GM12878 (cell line): Measurements from ENCODE around the gene GALNT11. TPM values are rescaled to one million over a fixed set of nuclear protein-coding genes. Genes with fewer than 3 reads are reported as not detected.

Experiments
- ATAC-seq: fragments of 200-7000 bp; cut with Tn5 transposase; 3 replicates; pipeline ENCODE4 v1.9.1; 2020; ENCODE audit warnings: mild to moderate bottlenecking, moderate library complexity
- BruUV-seq: library from RNA; stranded (reverse); fragments of 400-500 nt; replicated peaks from 2 replicates; lab custom pipeline; 2021; lab: Mats Ljungman, UMichigan
- CTCF ChIA-PET: fragments of 300-600 bp; sonication (Branson Sonifier 250); formaldehyde crosslinking; extraction: SDS; loops from one replicate; lab custom pipeline; 2021; ENCODE audit warnings: inconsistent platforms; lab: Yijun Ruan, JAX
- POLR2A ChIA-PET: fragments of 350-600 bp; formaldehyde crosslinking; extraction: SDS; loops from one replicate; lab custom pipeline; 2021; ENCODE audit warnings: inconsistent platforms; lab: Charles Lee
- RAD21 ChIA-PET: fragments of 300-600 bp; sonication (Branson Sonifier 250); formaldehyde crosslinking; loops from one replicate; lab custom pipeline; 2023; ENCODE audit warnings: antibody characterized with exemption; ENCODE audit not compliant: unreplicated experiment; lab: Charles Lee
- SMC1A ChIA-PET: fragments of 300-600 bp; sonication (Branson Sonifier 250); formaldehyde crosslinking; loops from one replicate; lab custom pipeline; 2023; ENCODE audit not compliant: unreplicated experiment, uncharacterized antibody; lab: Charles Lee
- DNase-seq: peaks from one replicate; pipeline ENCODE4 v3.0.0-alpha.2; 2011; ENCODE audit warnings: low read depth, low spot score
- FAIRE-seq: peaks from 3 replicates; lab custom pipeline; 2011; peaks lifted over from hg19 to GRCh38; lab: Jason Lieb, UNC
- H2AFZ ChIP-seq: 2 replicates; pipeline ENCODE4 v1.6.0; 2011; ENCODE audit warnings: low read depth, low read length, control low read depth; ENCODE audit not compliant: control insufficient read depth
- H3K27ac ChIP-seq: 2 replicates; pipeline ENCODE4 v1.5.1; 2011; ENCODE audit warnings: control low read depth; ENCODE audit not compliant: control insufficient read depth, insufficient read depth
- H3K27me3 ChIP-seq, 2 experiments: replicated peaks in 1 of 2; 2 replicates each; pipeline versions ENCODE4 v1.6.0 to v1.6.1; 2011; ENCODE audit warnings: low read length in 1 of 2; ENCODE audit not compliant: control insufficient read depth in 2 of 2, insufficient read depth in 2 of 2
- H3K36me3 ChIP-seq, 2 experiments: 2 replicates each; pipeline ENCODE4 v1.5.1; 2011; ENCODE audit warnings: low read length in 1 of 2; ENCODE audit not compliant: control insufficient read depth in 2 of 2, insufficient read depth in 2 of 2
- H3K4me1 ChIP-seq: 2 replicates; pipeline ENCODE4 v1.6.1; 2011; ENCODE audit warnings: mild to moderate bottlenecking, low read length, moderate library complexity, mixed read lengths; ENCODE audit not compliant: control insufficient read depth, insufficient read depth
- H3K4me2 ChIP-seq: 2 replicates; pipeline ENCODE4 v1.6.0; 2011; ENCODE audit warnings: control low read depth; ENCODE audit not compliant: control insufficient read depth, insufficient read depth
- H3K4me3 ChIP-seq: fragments of 200-600 bp; sonication (generic); 2 replicates; pipeline ENCODE4 v1.5.1; 2016
- H3K79me2 ChIP-seq: 2 replicates; pipeline ENCODE4 v1.6.0; 2011; ENCODE audit warnings: low read length; ENCODE audit not compliant: control insufficient read depth, insufficient read depth
- H3K9ac ChIP-seq: 2 replicates; pipeline ENCODE4 v1.8.0; 2011; ENCODE audit warnings: low read length, control low read depth, mixed read lengths; ENCODE audit not compliant: control insufficient read depth, insufficient read depth
- H3K9me3 ChIP-seq: replicated peaks from 3 replicates; pipeline ENCODE4 v1.5.1; 2011; ENCODE audit warnings: mild to moderate bottlenecking, low read length; ENCODE audit not compliant: control insufficient read depth, insufficient read depth
- H4K20me1 ChIP-seq: 2 replicates; pipeline ENCODE4 v1.6.0; 2011; ENCODE audit not compliant: control insufficient read depth, insufficient read depth
- ZNF207 ChIP-seq: fragments of 450-650 bp; IDR thresholded peaks from 2 replicates; pipeline ENCODE4 v1.6.1; 2014; ENCODE audit warnings: antibody characterized with exemption, mild to moderate bottlenecking, borderline replicate concordance
- WGBS: methylation state at CpG from one replicate; pipeline ENCODE4 v1.1.6; 2016; ENCODE audit warnings: low lambda C conversion rate; ENCODE audit not compliant: insufficient replicate concordance, insufficient coverage; ENCODE audit errors: missing lambda C conversion rate; 5-methylcytosine and 5-hydroxymethylcytosine counted together
- in situ Hi-C: fragments of 300-500 bp; cut with MboI; formaldehyde crosslinking; loops from 9 replicates; pipeline ENCODE4 v1.14.3; 2018; ENCODE audit warnings: mixed read lengths
- intact Hi-C: fragments of 100-400 bp; cut with micrococcal nuclease; formaldehyde crosslinking; loops from one replicate; pipeline ENCODE4 v1.14.2; 2022; ENCODE audit not compliant: unreplicated experiment
- polyA plus RNA-seq, 11 experiments: library from polyadenylated mRNA; depleted of rRNA in 4 of 11; unstranded in 6 of 11; stranded (reverse) in 5 of 11; fragments of >200 nt; fragmentation: Nextera tagmentation in 4 of 11; fragmentation: Illumina TruSeq in 1 of 11; extraction: Ambion mirVana in 4 of 11; extraction: Trizol in 1 of 11; gene quantifications; 1 replicate in 1 of 11; 2 replicates in 10 of 11; pipeline versions ENCODE4 v1.2.1 to v1.2.3, GENCODE V29; 2011 to 2016; ENCODE audit warnings: inconsistent platforms in 2 of 11, missing spikeins in 2 of 11, low read depth in 1 of 11
- total RNA-seq, 4 experiments: library from RNA; depleted of rRNA in 3 of 4; stranded (reverse); fragments of >200 nt in 3 of 4; fragmentation: Illumina TruSeq in 1 of 4; extraction: Trizol in 1 of 4; gene quantifications; 2 replicates each; pipeline versions ENCODE4 v1.2.1 to v1.2.3, GENCODE V29; 2013 to 2021
- TF ChIP-seq, protein P1 (sequence below): IDR thresholded peaks from 2 replicates; pipeline ENCODE4 v1.6.1; 2012; ENCODE audit warnings: improper control_type of control experiment, low read depth, low read length; ENCODE audit not compliant: insufficient replicate concordance

Gene GALNT11
- total and polyA plus RNA-seq, 10 of the 15 experiments (the other 5 are each of a cell fraction or from before 2014, with no cell fraction given): 2.0 to 9.5 (median 6.4) TPM

DNA sequence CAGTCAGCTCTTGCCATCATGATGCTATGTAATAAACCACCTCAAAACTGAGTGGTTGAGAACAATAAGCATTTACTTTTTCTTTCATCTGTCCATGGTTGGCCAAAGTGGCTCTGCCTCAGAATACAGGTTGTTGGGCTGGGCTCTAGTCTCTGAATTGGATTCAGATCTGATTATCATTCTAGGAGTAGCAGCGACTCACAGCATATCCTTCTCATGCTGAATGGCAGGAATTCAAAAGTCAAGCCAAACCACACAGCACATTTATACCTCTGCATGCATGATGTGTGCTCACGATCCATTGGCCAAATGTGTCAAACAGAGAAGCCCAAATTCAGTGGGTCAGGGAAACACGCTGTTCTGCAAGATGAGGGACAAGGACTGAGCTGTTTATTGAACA lies 13.6 kb upstream of the GALNT11 start (continued):
- TF ChIP-seq, protein P1, sequence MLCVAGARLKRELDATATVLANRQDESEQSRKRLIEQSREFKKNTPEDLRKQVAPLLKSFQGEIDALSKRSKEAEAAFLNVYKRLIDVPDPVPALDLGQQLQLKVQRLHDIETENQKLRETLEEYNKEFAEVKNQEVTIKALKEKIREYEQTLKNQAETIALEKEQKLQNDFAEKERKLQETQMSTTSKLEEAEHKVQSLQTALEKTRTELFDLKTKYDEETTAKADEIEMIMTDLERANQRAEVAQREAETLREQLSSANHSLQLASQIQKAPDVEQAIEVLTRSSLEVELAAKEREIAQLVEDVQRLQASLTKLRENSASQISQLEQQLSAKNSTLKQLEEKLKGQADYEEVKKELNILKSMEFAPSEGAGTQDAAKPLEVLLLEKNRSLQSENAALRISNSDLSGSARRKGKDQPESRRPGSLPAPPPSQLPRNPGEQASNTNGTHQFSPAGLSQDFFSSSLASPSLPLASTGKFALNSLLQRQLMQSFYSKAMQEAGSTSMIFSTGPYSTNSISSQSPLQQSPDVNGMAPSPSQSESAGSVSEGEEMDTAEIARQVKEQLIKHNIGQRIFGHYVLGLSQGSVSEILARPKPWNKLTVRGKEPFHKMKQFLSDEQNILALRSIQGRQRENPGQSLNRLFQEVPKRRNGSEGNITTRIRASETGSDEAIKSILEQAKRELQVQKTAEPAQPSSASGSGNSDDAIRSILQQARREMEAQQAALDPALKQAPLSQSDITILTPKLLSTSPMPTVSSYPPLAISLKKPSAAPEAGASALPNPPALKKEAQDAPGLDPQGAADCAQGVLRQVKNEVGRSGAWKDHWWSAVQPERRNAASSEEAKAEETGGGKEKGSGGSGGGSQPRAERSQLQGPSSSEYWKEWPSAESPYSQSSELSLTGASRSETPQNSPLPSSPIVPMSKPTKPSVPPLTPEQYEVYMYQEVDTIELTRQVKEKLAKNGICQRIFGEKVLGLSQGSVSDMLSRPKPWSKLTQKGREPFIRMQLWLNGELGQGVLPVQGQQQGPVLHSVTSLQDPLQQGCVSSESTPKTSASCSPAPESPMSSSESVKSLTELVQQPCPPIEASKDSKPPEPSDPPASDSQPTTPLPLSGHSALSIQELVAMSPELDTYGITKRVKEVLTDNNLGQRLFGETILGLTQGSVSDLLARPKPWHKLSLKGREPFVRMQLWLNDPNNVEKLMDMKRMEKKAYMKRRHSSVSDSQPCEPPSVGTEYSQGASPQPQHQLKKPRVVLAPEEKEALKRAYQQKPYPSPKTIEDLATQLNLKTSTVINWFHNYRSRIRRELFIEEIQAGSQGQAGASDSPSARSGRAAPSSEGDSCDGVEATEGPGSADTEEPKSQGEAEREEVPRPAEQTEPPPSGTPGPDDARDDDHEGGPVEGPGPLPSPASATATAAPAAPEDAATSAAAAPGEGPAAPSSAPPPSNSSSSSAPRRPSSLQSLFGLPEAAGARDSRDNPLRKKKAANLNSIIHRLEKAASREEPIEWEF: no peak

DNA sequence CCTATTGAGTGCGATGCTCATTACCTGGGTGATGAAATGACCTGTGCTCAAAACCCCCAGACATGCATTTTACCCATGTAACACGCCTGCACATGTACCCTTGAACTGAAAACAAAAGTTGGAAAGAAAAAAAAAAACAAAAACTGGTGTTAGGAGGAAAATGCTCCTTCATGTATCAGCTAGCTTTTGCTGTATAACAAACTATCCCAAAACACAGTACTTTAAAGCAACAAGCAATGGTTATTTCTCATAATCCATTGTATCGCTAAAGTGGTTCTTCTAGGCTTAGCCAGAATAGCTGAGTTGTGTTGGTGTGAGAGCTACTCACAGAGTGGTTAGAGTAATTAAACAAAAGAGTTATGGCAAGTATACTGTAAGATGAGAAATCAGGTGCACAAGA lies 12.2 kb upstream of the GALNT11 start:
- WGBS: 62% methylated on average over 3 of the region's 3 CpGs
- FAIRE-seq (no peak), ATAC-seq (no peak), DNase-seq (no peak)
- H3K27ac ChIP-seq: no peak overlapping the region
- H3K4me3 ChIP-seq: no peak overlapping the region
- no peak overlapping the region for H2AFZ ChIP-seq
- in situ Hi-C loops (no loop called here), intact Hi-C loops (no loop called here)
- POLR2A ChIA-PET: no interaction called here
- H3K4me1 ChIP-seq: no peaks in the 10 kb centered on the region
- CTCF ChIA-PET: interaction anchor here (1.1 kb wide), 1 partner anchor 17 kb away, joined by 3 read pairs; no protein-coding TSS in a partner anchor
- SMC1A ChIA-PET: no interaction called here
- no peak overlapping the region for H3K9ac ChIP-seq
- BruUV-seq: no TSS peak
- RAD21 ChIA-PET: no interaction called here
- no peaks in the 10 kb centered on the region; a peak in 1 of 4 replicates for H3K27me3 ChIP-seq
- no peaks in the 10 kb centered on the region for H3K36me3 ChIP-seq
- H4K20me1 ChIP-seq: no peaks in the 10 kb centered on the region
- no peak for TF ChIP-seq ZNF207
- H3K79me2 ChIP-seq: no peaks in the 10 kb centered on the region
- no peaks in the 10 kb centered on the region for H3K9me3 ChIP-seq
- no peak overlapping the region for H3K4me2 ChIP-seq
